HepG2 (cell line): ENCODE measurements around the gene EVL. TPM values are rescaled to one million over a fixed set of nuclear protein-coding genes. Genes with fewer than 3 reads are reported as not detected.
A peak's percentile ranks its signal among the peaks of the same experiment; 100 is the strongest.

ENCODE experiments used
- ETS1 ChIP-seq: sonication (generic); formaldehyde crosslinking; IDR thresholded peaks from 2 replicates; pipeline ENCODE4 v1.4.0; 2020; ENCODE audit warnings: missing genetic modification reagents
- FOXA1 ChIP-seq, 2 experiments: fragments of 450-650 bp in 1 of 2; sonication (generic) in 1 of 2; formaldehyde crosslinking in 1 of 2; IDR thresholded peaks; 2 replicates each; pipeline versions ENCODE4 v1.4.0 to v1.6.1; 2016 to 2020; ENCODE audit warnings: missing genetic modification reagents in 1 of 2
- KLF16 ChIP-seq, 2 experiments: sonication (generic) in 1 of 2; formaldehyde crosslinking in 1 of 2; IDR thresholded peaks; 2 replicates each; pipeline versions ENCODE4 v1.6.1 to v1.8.0; 2016 to 2023; ENCODE audit warnings: missing genetic modification reagents in 2 of 2, missing compliant biosample characterization in 1 of 2
- MLLT10 ChIP-seq: sonication (generic); formaldehyde crosslinking; IDR thresholded peaks from 2 replicates; pipeline ENCODE4 v1.4.0; 2020; ENCODE audit warnings: missing genetic modification reagents
- MTA3 ChIP-seq: sonication (generic); formaldehyde crosslinking; IDR thresholded peaks from 2 replicates; pipeline ENCODE4 v1.4.0; 2020; ENCODE audit warnings: missing genetic modification reagents
- MYC ChIP-seq: sonication (generic); formaldehyde crosslinking; IDR thresholded peaks from 2 replicates; pipeline ENCODE4 v1.9.0; 2021; ENCODE audit warnings: missing genetic modification reagents, borderline replicate concordance
- NFKB2 ChIP-seq: sonication (generic); formaldehyde crosslinking; IDR thresholded peaks from 2 replicates; pipeline ENCODE4 v1.4.0; 2020; ENCODE audit warnings: missing genetic modification reagents, borderline replicate concordance
- REPIN1 ChIP-seq: sonication (generic); formaldehyde crosslinking; IDR thresholded peaks from 2 replicates; pipeline ENCODE4 v1.8.0; 2022; ENCODE audit warnings: missing genetic modification reagents, low read depth, mild to moderate bottlenecking, borderline replicate concordance
- SUZ12 ChIP-seq: fragments of 150-350 bp; IDR thresholded peaks from 2 replicates; pipeline ENCODE4 v1.6.1; 2014; ENCODE audit warnings: low read depth, low read length
- TBX2 ChIP-seq: sonication (generic); formaldehyde crosslinking; IDR thresholded peaks from 2 replicates; pipeline ENCODE4 v1.5.0; 2020; ENCODE audit warnings: missing genetic modification reagents, mild to moderate bottlenecking, borderline replicate concordance
- WIZ ChIP-seq: sonication (generic); formaldehyde crosslinking; IDR thresholded peaks from 2 replicates; pipeline ENCODE4 v1.5.1; 2020; ENCODE audit warnings: mild to moderate bottlenecking, missing genetic modification reagents
- ZBTB40 ChIP-seq, 2 experiments: fragments of 450-650 bp in 1 of 2; sonication (generic) in 1 of 2; formaldehyde crosslinking in 1 of 2; IDR thresholded peaks; 2 replicates each; pipeline versions ENCODE4 v1.6.1 to v1.8.0; 2016 to 2022; ENCODE audit warnings: antibody characterized with exemption in 1 of 2, mild to moderate bottlenecking in 1 of 2, missing genetic modification reagents in 1 of 2
- ZNF496 ChIP-seq: sonication (generic); formaldehyde crosslinking; IDR thresholded peaks from 2 replicates; pipeline ENCODE4 v1.8.1; 2023; ENCODE audit warnings: mild to moderate bottlenecking, moderate library complexity, missing genetic modification reagents; ENCODE audit not compliant: insufficient replicate concordance
- ZNF513 ChIP-seq: sonication (generic); formaldehyde crosslinking; conservative IDR thresholded peaks from 2 replicates; pipeline ENCODE4 v1.5.0; 2020; ENCODE audit warnings: missing genetic modification reagents
- ZNF678 ChIP-seq: sonication (generic); formaldehyde crosslinking; IDR thresholded peaks from 2 replicates; pipeline ENCODE4 v1.4.0; 2020; ENCODE audit warnings: mild to moderate bottlenecking, missing genetic modification reagents
- ZNF883 ChIP-seq: sonication (generic); formaldehyde crosslinking; IDR thresholded peaks from 2 replicates; pipeline ENCODE4 v1.5.1; 2020; ENCODE audit warnings: mild to moderate bottlenecking, missing genetic modification reagents; ENCODE audit errors: not compliant biosample characterization
- ZSCAN31 ChIP-seq: sonication (generic); formaldehyde crosslinking; IDR thresholded peaks from 2 replicates; pipeline ENCODE4 v1.5.0; 2020; ENCODE audit warnings: low read depth, mild to moderate bottlenecking, missing genetic modification reagents
- polyA plus RNA-seq, 8 experiments: library from polyadenylated mRNA; depleted of rRNA in 3 of 8; stranded (reverse) in 7 of 8; unstranded in 1 of 8; fragments of >200 nt; fragmentation: Illumina TruSeq in 4 of 8; extraction: Trizol in 4 of 8; gene quantifications; 2 replicates each; pipeline versions ENCODE4 v1.2.1 to v1.2.3, GENCODE V29; 2011 to 2016; ENCODE audit warnings: low read depth in 4 of 8, missing spikeins in 1 of 8, mixed read lengths in 1 of 8; ENCODE audit not compliant: insufficient read depth in 1 of 8
- total RNA-seq, 5 experiments: library from RNA; depleted of rRNA; stranded (reverse); fragments of >200 nt; fragmentation: Illumina TruSeq; extraction: Trizol; gene quantifications; 2 replicates each; pipeline ENCODE4 v1.2.3, GENCODE V29; 2016; ENCODE audit warnings: low read depth in 1 of 5

EVL gene
- total and polyA plus RNA-seq, 2 of the 13 experiments (the other 11 are each of a cell fraction or from before 2014, with no cell fraction given): 15.1 to 31.2 TPM

GRCh38 chr14:100192672-100193416, 127.6 kb downstream of the EVL start (continued):
- peak; percentile 90 for TF ChIP-seq NFKB2 (CRISPR knock-in tag)
- TF ChIP-seq WIZ (CRISPR knock-in tag): peak; percentile 26; the same call in 1 of the 2 replicates
- no peak for TF ChIP-seq MLLT10 (CRISPR knock-in tag)
- peak; percentile 99 for TF ChIP-seq TBX2
- TF ChIP-seq KLF16 (CRISPR knock-in tag; IDR thresholded peaks at IDR 0.05): peak in 1 of 2 experiments; percentile 94; a peak in 2 of 4 replicates
- peak; percentile 94; the same call in 1 of the 2 replicates for TF ChIP-seq REPIN1 (CRISPR knock-in tag)
- TF ChIP-seq ZNF496 (CRISPR knock-in tag): no peak
- TF ChIP-seq ZSCAN31: peak; percentile 89
- no peak for TF ChIP-seq ZNF678 (CRISPR knock-in tag)
- no peak for TF ChIP-seq ZBTB40 (IDR thresholded peaks at IDR 0.05)
- TF ChIP-seq ZBTB40 (CRISPR knock-in tag; IDR thresholded peaks at IDR 0.05): peak; percentile 60
- no peak for TF ChIP-seq FOXA1 (IDR thresholded peaks at IDR 0.05)
- no peak for TF ChIP-seq FOXA1 (CRISPR knock-in tag; IDR thresholded peaks at IDR 0.05)
- no peak for TF ChIP-seq MTA3 (CRISPR knock-in tag)
- TF ChIP-seq ETS1 (CRISPR knock-in tag): peak; percentile 57; the same call in 1 of the 2 replicates
- TF ChIP-seq SUZ12: no peak
- TF ChIP-seq ZNF513 (CRISPR knock-in tag): no peak
- TF ChIP-seq MYC: peak; percentile 89
- TF ChIP-seq ZNF883 (CRISPR knock-in tag): no peak
